ENCODE measurements around the gene PRR33.

Gene PRR33

GRCh38 chr11:1861435-1862411 is 30.0 kb downstream of the PRR33 start:
- DNase-seq = no peak

- DNase-seq = no peak
Measured at GRCh38 chr11:1860108-1860507, 31.6 kb downstream of the PRR33 start.

GRCh38 chr11:1859004-1859403 is 32.7 kb downstream of the PRR33 start:
- DNase-seq = no peak

GRCh38 chr11:1858576-1858975 is 33.1 kb downstream of the PRR33 start:
- no peak for DNase-seq

GRCh38 chr11:1858154-1858553 is 33.5 kb downstream of the PRR33 start:
- no peak for DNase-seq

- DNase-seq = no peak
Measured at GRCh38 chr11:1857064-1857463, 34.6 kb downstream of the PRR33 start.

- no peak for DNase-seq
Measured at GRCh38 chr11:1856306-1857005, 35.2 kb downstream of the PRR33 start.

GRCh38 chr11:1855886-1856265 is 35.8 kb downstream of the PRR33 start:
- DNase-seq = no peak

GRCh38 chr11:1854949-1855885 is 36.5 kb downstream of the PRR33 start:
- no peak for DNase-seq

- DNase-seq = no peak
Measured at GRCh38 chr11:1854132-1854948, 37.4 kb downstream of the PRR33 start.

GRCh38 chr11:1853376-1854131 is 38.1 kb downstream of the PRR33 start:
- no peak for DNase-seq

- no peak for DNase-seq
Measured at GRCh38 chr11:1852877-1853276, 38.8 kb downstream of the PRR33 start, which contains the start of gene LSP1. TSS of gene LSP1 (plus strand) at chr11:1853084. CDS start at chr11:1853145, 61 bp downstream.

- no peak for DNase-seq
Measured at GRCh38 chr11:1852271-1852876, 39.3 kb downstream of the PRR33 start.

GRCh38 chr11:1851468-1852180 is 40.1 kb downstream of the PRR33 start:
- no peak for DNase-seq

GRCh38 chr11:1848640-1849430 is 42.9 kb downstream of the PRR33 start:
- no peak for DNase-seq

GRCh38 chr11:1847926-1848639 is 43.6 kb downstream of the PRR33 start:
- DNase-seq = no peak

GRCh38 chr11:1847006-1847735 is 44.5 kb downstream of the PRR33 start:
- DNase-seq = no peak

GRCh38 chr11:1846453-1846932 is 45.2 kb downstream of the PRR33 start:
- no peak for DNase-seq

Measured in NCI-H187 (cell line).